ENCODE data around the gene CFAP100.

DNA sequence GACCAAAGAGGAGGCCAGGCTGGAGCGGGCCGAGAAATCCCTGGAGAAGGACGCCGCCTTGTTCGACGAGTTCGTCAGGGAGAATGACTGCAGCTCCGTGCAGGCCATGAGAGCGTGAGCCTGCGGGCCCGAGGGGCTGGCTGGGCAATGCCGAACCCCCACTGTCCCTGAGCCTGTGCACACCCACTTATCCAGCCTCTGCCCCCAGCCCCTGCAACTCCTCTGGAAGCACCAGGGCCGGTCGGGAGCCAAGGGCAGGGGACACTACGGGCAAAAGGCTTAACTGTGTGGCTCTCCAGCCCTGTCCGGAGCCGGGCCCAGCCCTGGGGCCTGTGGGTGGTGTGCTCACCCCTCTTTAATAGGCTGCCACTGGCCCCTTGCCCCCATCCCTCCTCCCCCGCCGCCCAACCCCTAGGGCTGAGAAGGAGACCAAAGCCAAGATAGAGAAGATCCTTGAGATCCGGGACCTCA is 24.0 kb downstream of the CFAP100 start:
- TF ChIP-seq, protein P1, sequence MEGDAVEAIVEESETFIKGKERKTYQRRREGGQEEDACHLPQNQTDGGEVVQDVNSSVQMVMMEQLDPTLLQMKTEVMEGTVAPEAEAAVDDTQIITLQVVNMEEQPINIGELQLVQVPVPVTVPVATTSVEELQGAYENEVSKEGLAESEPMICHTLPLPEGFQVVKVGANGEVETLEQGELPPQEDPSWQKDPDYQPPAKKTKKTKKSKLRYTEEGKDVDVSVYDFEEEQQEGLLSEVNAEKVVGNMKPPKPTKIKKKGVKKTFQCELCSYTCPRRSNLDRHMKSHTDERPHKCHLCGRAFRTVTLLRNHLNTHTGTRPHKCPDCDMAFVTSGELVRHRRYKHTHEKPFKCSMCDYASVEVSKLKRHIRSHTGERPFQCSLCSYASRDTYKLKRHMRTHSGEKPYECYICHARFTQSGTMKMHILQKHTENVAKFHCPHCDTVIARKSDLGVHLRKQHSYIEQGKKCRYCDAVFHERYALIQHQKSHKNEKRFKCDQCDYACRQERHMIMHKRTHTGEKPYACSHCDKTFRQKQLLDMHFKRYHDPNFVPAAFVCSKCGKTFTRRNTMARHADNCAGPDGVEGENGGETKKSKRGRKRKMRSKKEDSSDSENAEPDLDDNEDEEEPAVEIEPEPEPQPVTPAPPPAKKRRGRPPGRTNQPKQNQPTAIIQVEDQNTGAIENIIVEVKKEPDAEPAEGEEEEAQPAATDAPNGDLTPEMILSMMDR (conservative IDR thresholded peaks at IDR 0.05), result no peak
- no peak for TF ChIP-seq ZFX (IDR thresholded peaks at IDR 0.05)

All from C4-2B (cell line).